IPS DF 4.7 (cell line): ENCODE results near the gene RYR3.

Experiments
- DNase-seq: peaks from one replicate; pipeline ENCODE4 v3.0.0-alpha.2; 2013; ENCODE audit warnings: low spot score; ENCODE audit errors: extremely low read depth

Gene RYR3

GRCh38 chr15:33822479-33822878 lies 511.7 kb downstream of the RYR3 start:
- no peak for DNase-seq

- no peak for DNase-seq
Observed at GRCh38 chr15:33823119-33823518, 512.4 kb downstream of the RYR3 start.

DNA sequence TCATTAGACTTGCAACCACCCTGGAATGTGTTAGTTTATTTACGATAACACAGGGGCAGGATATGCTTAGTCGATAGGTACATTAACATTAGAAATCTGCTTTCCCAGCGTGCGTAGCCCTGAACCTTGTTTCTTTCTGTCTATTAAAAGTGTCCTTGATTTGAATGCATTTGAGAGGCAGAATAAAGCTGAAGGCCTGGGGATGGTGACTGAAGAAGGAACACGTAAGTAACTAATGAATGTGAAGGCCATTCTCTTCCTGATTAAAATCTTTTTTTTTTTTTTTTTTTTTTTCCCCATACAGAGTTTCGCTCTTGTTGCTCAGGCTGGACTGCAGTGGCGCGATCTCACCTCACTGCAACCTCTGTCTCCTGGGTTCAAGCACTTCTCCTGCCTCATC lies 514.7 kb downstream of the RYR3 start:
- DNase-seq: no peak

DNA sequence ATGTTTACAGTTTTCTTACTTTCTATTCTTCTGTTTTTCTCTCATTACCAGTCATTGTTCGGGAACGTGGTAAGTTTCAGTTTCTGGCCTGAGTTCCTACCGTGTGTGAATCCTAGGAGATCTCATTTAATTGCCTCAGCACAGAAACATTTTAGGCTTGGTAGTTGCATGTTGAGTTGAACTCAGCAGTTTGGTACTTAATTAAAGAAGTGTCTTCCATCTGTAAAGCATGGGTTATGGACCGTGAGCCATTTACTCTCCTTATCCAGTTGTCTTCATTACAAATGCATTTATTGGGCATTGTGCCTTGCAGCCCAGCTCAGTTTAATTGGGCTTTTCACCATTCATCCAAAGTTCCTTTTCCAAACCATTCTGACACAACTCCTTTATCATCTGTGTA lies 515.4 kb downstream of the RYR3 start:
- no peak for DNase-seq

GRCh38 chr15:33830351-33830750 lies 519.6 kb downstream of the RYR3 start:
- no peak for DNase-seq

- no peak for DNase-seq
Observed at GRCh38 chr15:33831646-33832045, 520.9 kb downstream of the RYR3 start.

- peak; percentile 56 for DNase-seq
Observed at GRCh38 chr15:33834892-33835743, 524.4 kb downstream of the RYR3 start.

- DNase-seq: no peak
Observed at GRCh38 chr15:33837294-33837693, 526.5 kb downstream of the RYR3 start.

GRCh38 chr15:33839540-33839939 lies 528.8 kb downstream of the RYR3 start:
- no peak for DNase-seq

DNA sequence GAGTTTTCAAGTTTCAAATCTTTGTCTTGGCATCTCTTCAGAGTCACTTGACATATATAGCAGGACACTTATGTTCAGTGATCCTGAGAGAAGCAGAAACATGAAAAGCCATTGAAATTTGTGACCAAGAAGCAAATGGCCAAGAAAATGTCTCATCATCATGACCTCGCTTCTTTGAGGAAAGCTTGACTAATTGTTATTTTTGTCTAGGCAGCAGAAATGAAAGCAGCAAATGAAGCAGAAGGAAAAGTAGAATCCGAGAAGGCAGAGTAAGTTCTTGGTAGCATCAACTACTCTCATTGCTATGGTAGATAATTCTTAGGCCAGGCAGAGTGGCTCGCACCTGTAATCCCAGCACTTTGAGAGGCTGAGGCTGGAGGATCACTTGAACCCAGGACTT lies 529.8 kb downstream of the RYR3 start:
- no peak for DNase-seq

- peak; percentile 49 for DNase-seq
Observed at GRCh38 chr15:33844186-33844585, 533.4 kb downstream of the RYR3 start.

- no peak for DNase-seq
Observed at GRCh38 chr15:33844597-33844996, 533.8 kb downstream of the RYR3 start.

DNA sequence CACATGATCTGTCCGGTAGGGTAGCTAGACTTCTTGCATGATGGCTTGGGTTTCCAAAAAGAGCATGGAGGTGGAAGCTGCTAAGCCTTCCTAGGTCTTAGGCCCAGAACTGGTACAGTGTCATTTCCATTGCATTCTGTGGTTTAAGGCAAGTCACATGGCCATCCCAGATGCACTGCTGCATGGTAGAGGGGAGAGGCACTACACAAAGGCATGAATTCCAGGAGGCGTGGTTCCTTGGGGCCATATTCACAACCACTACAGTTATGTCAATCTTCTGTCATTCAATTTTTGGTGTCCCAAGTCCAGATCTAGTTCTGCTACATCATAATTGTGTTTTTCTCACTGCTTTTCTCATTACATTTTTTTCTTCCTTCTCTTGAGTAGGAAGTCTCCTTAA lies 535.4 kb downstream of the RYR3 start:
- DNase-seq: no peak

DNA sequence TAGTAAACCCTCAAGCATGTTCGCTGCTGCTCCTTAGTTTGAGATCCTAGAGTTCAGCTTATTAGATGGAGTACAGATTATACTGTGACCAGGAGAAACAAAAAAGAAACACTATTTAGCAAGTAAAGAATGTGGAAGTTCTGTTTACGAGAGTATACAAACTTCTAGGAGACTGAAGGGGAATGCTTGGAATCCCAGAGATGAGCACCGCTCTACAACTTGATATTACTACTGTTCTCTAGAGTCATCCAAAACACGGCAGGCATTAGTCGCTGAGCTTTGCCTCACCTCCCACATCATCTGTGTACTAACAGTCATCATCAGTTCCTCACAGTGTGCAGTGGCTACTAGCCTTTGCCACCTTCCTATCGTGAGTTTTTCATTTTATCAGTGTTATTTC lies 536.1 kb downstream of the RYR3 start:
- no peak for DNase-seq

- DNase-seq: no peak
Observed at GRCh38 chr15:33848011-33848410, 537.2 kb downstream of the RYR3 start.

GRCh38 chr15:33851079-33851478 lies 540.3 kb downstream of the RYR3 start:
- DNase-seq: no peak

- DNase-seq: no peak
Observed at GRCh38 chr15:33852094-33852493, 541.3 kb downstream of the RYR3 start.

DNA sequence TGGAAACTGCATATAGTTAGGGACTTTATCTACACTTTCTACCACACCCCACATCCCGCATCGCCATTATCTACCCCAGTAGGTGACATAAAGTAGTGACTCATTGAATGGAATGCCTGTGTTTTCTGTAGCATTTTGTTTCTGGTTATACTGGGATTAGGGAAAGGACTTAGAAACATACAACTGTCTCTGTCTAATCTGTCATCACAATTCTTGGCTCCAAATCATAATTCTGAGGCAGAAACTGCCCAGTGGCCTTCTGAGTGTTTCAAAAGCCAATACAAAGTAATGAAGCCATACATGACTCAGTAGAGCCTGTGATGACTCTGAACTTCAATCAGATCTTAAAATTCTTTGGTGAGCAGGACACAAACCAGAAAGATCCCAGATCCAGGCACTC lies 541.8 kb downstream of the RYR3 start:
- no peak for DNase-seq

DNA sequence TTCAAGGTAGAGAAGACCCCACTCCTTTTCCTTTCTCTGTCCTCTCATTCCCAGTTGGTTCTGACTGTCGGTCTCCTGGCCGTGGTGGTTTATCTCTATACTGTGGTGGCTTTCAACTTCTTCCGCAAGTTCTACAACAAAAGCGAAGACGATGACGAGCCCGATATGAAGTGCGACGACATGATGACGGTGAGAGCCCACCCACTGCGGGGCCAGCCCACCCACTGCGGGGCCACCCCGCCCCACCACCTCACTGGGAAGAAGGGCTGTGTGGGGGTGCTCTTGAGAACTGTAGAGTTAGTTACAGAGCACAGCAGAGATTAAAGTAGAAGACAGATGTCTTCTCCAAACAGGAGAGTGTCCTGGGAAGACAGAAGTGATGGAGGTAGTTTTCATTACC lies 547.0 kb downstream of the RYR3 start:
- DNase-seq: no peak

DNA sequence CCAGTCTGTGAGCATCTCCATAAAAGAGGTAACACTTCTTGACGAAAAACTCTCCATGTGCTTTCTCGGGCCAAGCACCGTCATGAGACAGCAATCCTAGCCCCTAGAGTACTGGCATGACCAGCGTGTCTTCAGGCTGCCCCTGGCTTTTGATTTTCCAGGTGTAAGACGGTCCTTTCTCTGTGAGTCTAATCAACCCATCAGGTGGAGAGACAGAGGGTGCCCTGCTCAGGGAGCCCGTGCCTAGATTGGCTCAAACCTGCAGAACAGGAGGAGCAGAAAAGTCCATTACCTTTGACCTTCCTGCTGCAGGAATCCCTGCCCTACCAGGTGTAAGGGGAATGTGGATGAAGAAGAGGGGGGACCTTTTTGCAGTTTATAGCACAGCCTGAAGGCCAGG lies 548.1 kb downstream of the RYR3 start:
- DNase-seq: no peak

GRCh38 chr15:33859992-33860545 lies 549.3 kb downstream of the RYR3 start:
- DNase-seq: no peak

- no peak for DNase-seq
Observed at GRCh38 chr15:33860754-33861153, 550.0 kb downstream of the RYR3 start.

- no peak for DNase-seq
Observed at GRCh38 chr15:33864360-33865075, 553.8 kb downstream of the RYR3 start.
